Loucy (cell line): Measurements from ENCODE around the gene SEC11C.

ENCODE experiments used
- EZH2phosphoT487 ChIP-seq: fragments of 200-600 bp; IDR thresholded peaks from 2 replicates; pipeline ENCODE4 v1.6.1; 2018; ENCODE audit warnings: antibody characterized with exemption, mild to moderate bottlenecking, moderate library complexity, borderline replicate concordance
- TF ChIP-seq, protein P1 (sequence below): fragments of 200-600 bp; sonication (generic); conservative IDR thresholded peaks from 2 replicates; pipeline ENCODE4 v1.5.1; 2014; ENCODE audit warnings: mild to moderate bottlenecking, antibody characterized with exemption, low read length

DNA sequence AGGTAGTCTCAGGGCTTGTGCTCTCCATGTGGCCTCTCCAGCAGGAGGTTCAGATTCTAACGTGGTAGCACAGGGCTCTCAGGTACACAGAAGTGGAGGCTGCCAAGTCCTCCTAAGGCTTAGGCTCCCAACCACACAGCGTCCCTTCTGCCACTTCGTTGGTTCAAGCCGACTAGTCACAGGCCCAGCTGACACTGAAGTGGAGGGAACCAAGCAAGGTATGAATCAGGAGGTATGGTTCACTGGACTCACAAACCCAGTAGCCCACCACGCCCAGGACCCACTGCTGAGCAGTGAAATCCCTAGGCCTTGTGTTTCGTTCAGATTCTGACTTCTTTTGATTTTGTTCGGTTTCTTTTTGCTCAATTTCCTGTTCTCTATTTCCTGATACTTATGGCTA, 46.0 kb upstream of the SEC11C start:
- no peak for TF ChIP-seq EZH2phosphoT487
- TF ChIP-seq, protein P1, sequence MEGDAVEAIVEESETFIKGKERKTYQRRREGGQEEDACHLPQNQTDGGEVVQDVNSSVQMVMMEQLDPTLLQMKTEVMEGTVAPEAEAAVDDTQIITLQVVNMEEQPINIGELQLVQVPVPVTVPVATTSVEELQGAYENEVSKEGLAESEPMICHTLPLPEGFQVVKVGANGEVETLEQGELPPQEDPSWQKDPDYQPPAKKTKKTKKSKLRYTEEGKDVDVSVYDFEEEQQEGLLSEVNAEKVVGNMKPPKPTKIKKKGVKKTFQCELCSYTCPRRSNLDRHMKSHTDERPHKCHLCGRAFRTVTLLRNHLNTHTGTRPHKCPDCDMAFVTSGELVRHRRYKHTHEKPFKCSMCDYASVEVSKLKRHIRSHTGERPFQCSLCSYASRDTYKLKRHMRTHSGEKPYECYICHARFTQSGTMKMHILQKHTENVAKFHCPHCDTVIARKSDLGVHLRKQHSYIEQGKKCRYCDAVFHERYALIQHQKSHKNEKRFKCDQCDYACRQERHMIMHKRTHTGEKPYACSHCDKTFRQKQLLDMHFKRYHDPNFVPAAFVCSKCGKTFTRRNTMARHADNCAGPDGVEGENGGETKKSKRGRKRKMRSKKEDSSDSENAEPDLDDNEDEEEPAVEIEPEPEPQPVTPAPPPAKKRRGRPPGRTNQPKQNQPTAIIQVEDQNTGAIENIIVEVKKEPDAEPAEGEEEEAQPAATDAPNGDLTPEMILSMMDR: no peak
